H54 (cell line): ENCODE data around the gene PIK3CD.

Source experiments
- DNase-seq: peaks from one replicate; pipeline ENCODE4 v3.0.0; 2011; ENCODE audit warnings: low spot score, mixed read lengths; ENCODE audit not compliant: insufficient read length
- FAIRE-seq: peaks from 3 replicates; lab custom pipeline; 2011; peaks lifted over from hg19 to GRCh38; lab: Jason Lieb, UNC
- POLR2A ChIP-seq: IDR thresholded peaks from 2 replicates; pipeline ENCODE4 v1.6.1; 2011; ENCODE audit warnings: low read depth, mild to moderate bottlenecking, low read length

Gene PIK3CD

GRCh38 chr1:9651565-9652378 lies at the start of gene PIK3CD:
Gene PIK3CD, plus strand, starts transcription at chr1:9651731. Its CDS starts 58,725 bp downstream, at chr1:9710456.
- no peak for TF ChIP-seq POLR2A
- DNase-seq, result no peak
- no peak for FAIRE-seq

- DNase-seq (no peak), FAIRE-seq (no peak)
- no peak for TF ChIP-seq POLR2A
Observed at GRCh38 chr1:9601942-9602793, 49.4 kb upstream of the PIK3CD start.

- no peak for TF ChIP-seq POLR2A
- FAIRE-seq (no peak), DNase-seq (no peak)
Observed at GRCh38 chr1:9602794-9603167, 48.8 kb upstream of the PIK3CD start.

- TF ChIP-seq POLR2A, result no peak
- DNase-seq (no peak), FAIRE-seq (no peak)
Observed at GRCh38 chr1:9603307-9603706, 48.2 kb upstream of the PIK3CD start.

- no peak for DNase-seq
- FAIRE-seq, result no peak
- TF ChIP-seq POLR2A, result no peak
Observed at GRCh38 chr1:9603766-9604753, 47.5 kb upstream of the PIK3CD start.

GRCh38 chr1:9604836-9605235 lies 46.7 kb upstream of the PIK3CD start:
- no peak for FAIRE-seq
- DNase-seq, result no peak
- TF ChIP-seq POLR2A, result no peak

GRCh38 chr1:9605946-9606455 lies 45.5 kb upstream of the PIK3CD start:
- FAIRE-seq, result no peak
- no peak for TF ChIP-seq POLR2A
- DNase-seq, result no peak

GRCh38 chr1:9606458-9606857 lies 45.1 kb upstream of the PIK3CD start:
- FAIRE-seq (no peak), DNase-seq (no peak)
- TF ChIP-seq POLR2A, result no peak

GRCh38 chr1:9606948-9607347 lies 44.6 kb upstream of the PIK3CD start:
- FAIRE-seq (no peak), DNase-seq (no peak)
- no peak for TF ChIP-seq POLR2A

- FAIRE-seq (no peak), DNase-seq (no peak)
- no peak for TF ChIP-seq POLR2A
Observed at GRCh38 chr1:9607352-9607751, 44.2 kb upstream of the PIK3CD start.

DNA sequence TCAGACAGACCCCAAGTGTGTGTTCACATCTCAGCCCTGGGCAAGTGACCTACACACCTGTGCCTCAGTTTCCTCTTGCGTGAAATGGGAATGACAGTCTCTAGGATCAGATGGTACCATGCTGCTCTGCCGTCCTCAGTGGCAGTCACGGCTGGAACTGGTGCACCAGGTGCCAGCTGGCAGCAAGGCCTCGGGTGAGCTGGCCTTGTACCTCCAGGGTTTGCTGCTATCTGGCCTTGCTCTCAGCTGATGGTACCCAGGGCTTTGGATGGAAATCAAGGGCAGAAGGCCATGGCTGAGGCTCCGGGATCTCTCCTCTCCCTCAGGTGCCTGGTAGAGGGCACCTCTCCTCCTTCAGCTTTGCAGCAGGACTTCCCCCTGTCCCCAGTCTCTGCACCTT lies 41.5 kb upstream of the PIK3CD start:
- DNase-seq (no peak), FAIRE-seq (no peak)
- TF ChIP-seq POLR2A, result no peak

GRCh38 chr1:9610548-9610947 lies 41.0 kb upstream of the PIK3CD start:
- TF ChIP-seq POLR2A, result no peak
- FAIRE-seq, result no peak

DNA sequence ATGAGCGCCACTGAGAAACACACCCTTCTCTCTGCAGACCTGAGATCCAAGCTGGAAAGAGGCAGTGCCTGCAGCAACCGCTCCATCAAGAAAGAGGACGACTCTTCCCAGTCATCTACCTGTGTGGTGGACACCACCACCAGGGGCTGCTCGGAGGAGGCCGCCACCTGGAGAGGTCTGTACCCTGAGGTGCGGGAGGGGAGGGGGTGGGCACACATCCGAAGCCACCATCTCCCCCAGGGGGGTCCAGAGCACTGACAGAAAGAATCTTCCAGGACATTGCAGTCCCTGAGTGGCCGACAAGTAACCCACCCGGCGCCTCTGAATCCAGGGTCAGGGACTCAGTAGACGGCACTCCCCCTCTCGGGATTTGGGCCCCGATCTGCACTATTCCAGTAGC lies 39.8 kb upstream of the PIK3CD start:
- TF ChIP-seq POLR2A, result no peak
- DNase-seq, result no peak
- no peak for FAIRE-seq

More at GRCh38 chr1:9610548-9610947, 41.0 kb upstream of the PIK3CD start:
- DNase-seq, result no peak
